HG02943 (cell line): Measurements from ENCODE around the gene NFS1.

Source experiments
- ATAC-seq: cut with Tn5 transposase; IDR thresholded peaks from one replicate; pipeline ENCODE4 v1.9.1; 2021; ENCODE audit warnings: mild to moderate bottlenecking, low read depth, moderate library complexity; ENCODE audit not compliant: unreplicated experiment

Gene NFS1

GRCh38 chr20:35650632-35651031 lies 48.5 kb downstream of the NFS1 start:
- no peak for ATAC-seq

DNA sequence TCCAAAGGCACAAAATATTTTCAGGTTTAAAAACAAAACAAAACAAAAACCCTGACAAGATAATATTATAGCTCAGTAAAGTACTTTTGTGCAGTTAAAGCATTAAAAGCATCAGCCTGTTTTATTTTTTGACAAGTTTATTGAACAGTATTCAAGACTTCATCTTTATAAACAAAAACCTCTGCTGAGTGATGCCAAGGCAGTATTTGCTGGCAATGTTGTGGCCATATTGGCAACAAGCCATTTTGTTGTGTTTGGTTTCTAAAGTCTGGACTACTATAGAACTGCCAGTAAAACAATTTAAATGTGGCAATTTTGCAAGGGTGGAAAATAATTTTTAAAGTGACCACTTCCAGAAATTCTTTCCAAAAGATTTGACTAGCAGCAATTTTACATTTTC lies 50.3 kb downstream of the NFS1 start:
- ATAC-seq: no peak

- ATAC-seq: no peak
These were observed 54.3 kb downstream of the NFS1 start for GRCh38 chr20:35644806-35645205.

- ATAC-seq: no peak
These were observed 56.1 kb downstream of the NFS1 start for GRCh38 chr20:35643045-35643444.

GRCh38 chr20:35641743-35642142 lies 57.4 kb downstream of the NFS1 start:
- ATAC-seq: no peak

DNA sequence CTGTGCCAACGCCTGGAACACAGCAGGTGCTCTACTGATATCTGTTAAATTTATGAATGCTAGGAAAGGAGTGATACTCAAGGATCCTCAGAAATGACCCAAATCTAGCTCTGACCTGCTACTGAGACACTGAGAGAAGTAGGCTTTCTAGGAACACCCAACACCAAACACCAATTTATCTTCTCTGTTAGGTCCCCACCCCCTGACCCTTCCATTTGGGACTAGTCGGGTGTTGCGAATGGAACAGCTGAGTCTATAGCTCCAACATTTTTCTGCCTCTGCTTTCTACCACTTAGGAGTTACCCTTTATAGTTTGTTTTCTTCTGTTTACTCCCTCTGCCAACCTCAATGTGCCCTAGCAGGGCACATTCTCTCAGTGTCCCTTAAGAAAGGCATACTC lies 58.4 kb downstream of the NFS1 start:
- ATAC-seq: no peak

GRCh38 chr20:35638751-35639150 lies 60.4 kb downstream of the NFS1 start:
- no peak for ATAC-seq

GRCh38 chr20:35637276-35637675 lies 61.9 kb downstream of the NFS1 start:
- ATAC-seq: no peak

DNA sequence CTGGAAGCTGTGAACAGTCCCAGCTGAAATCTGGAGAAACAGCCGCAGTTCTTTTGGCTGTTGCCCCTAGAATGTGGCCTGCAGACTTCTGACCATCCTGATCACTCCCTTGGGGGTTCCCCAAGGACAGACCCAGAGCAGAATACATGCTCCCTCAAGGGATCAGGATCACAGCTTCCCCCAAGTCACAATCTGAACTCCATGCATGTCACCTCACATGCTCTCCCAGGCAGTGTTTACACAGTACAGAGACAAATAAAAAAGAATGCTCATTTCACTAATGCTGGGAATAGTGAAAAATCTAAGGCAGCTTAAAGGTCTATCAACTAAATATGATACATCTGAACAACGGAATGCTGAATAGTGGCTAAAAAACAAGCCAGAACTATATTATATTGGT lies 63.1 kb downstream of the NFS1 start:
- ATAC-seq: no peak

DNA sequence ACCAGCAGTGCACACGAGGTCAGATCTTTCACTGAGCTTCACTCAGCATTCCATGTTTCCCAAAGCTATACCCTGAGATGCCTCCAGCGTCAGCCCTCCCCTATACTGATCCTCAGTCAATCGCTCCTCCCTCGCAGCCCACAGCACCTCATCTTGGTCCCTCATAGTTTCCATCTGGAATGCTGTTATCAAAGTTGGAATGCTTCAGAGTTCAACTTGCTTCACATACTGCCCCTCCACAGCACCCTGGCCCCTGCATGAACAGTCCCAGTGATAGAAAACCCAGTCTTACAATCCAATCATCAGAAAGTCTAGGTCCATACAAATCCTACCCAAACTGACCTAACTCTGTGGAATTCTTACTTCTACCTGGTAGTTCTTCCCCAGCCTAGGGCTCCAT lies 63.5 kb downstream of the NFS1 start:
- ATAC-seq: no peak

DNA sequence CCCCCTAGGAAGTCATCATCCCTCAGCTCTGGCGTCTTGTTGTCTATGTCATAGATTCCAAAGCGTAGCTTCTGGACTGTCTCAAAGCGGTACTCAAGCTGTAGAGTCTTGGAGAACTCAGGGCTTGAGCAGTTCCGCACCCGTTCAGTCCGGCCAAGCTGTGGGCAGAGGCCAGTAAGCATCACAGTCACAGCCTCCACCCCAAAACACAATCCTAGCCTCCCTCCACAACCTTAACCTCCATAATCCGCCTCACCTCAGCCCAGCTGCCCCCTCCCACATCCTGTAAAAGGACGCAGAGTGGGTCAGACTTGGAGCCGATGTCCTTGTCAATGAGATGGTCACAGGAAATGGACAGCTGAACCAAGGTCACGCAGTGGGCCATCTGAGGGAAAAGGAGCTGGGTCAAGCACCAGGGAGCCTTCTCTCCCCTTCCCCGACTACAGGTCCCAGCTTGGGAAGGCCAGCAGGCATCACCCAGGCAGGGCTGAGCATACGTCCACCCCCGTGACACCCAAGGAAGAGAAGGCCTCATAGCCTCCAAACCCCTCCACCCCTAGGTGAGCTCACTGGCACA lies 66.5 kb downstream of the NFS1 start:
- no peak for ATAC-seq

- no peak for ATAC-seq
These were observed 68.5 kb downstream of the NFS1 start for GRCh38 chr20:35630636-35631035.

DNA sequence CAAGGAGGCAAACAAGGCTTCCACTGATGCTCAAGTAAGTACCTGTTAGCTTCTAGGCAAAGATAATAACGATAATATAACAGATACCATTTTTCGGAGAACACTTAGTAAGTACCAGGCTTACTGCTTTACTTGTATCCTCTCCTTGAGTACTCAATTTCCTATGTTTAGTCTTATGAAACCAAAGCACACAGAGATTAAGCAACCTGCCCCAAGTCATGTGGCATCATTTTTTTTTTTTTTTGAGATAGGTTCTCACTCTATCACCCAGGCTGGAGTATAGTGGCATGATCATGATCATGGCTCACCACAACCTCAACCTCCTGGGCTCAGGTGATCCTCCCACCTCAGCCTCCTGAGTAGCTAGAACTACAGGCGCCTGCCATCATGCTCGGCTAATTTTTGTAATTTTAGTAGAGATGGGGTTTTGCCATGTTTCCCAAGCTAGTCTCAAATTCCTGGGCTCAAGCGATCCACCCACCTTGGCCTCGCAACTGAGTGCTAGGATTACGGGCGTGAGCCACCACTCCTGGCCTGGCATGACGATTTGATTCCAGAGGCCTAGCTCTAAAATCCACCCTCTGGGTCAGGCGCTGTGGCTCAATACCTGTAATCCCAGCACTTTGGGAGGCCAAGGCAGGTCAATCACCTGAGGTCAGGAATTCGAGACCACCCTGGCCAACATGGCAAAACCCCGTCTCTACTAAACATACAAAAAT lies 69.6 kb downstream of the NFS1 start:
- ATAC-seq: no peak

GRCh38 chr20:35627121-35627520 lies 72.0 kb downstream of the NFS1 start:
- ATAC-seq: no peak

GRCh38 chr20:35626386-35627001 lies 72.7 kb downstream of the NFS1 start:
- ATAC-seq: no peak

DNA sequence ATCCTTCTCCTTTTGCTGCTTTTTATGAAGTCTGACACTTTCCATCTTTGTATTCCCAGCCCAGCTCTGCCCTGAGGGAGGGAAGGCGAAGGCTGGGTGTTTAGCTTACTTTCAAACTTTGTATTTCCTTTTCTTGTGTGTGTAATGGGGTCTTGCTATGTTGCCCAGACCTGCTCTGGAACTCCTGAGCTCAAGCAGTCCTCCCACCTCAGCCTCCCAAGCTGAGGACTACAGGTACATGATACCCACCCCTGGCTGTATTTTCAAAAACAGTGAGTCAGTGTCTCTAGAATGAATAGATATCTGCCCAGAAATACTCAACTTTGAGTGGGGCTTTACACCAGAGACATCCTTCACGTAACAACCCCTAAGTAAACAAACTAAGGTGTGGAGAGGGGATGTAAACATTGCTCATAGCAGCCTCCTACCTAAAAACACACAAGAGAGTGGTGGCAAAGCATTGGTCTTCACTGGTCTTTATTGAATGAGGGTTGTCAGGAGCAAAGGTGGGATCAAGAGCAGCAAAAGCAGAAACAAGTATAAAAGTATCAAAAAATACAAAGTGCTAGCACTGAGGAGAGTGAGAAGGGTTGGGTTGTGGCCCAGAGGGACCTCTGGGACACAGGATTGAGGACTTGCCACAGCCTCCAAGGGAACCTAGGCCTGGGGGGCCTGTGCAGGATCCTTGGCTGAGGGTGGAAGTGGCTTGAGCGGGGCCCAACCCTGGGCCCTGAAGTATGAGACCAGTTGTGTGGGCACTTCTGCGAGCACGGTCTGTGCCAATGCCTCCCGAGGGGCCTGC lies 73.4 kb downstream of the NFS1 start:
- ATAC-seq: no peak

- no peak for ATAC-seq
These were observed 77.6 kb downstream of the NFS1 start for GRCh38 chr20:35621560-35621946.

GRCh38 chr20:35620818-35621559 lies 78.2 kb downstream of the NFS1 start:
- ATAC-seq: no peak

GRCh38 chr20:35619196-35620095 lies 79.7 kb downstream of the NFS1 start:
- ATAC-seq: no peak
